Fibroblast of lung (primary cell): ENCODE data around the gene IDH2. TPM values are rescaled to one million over a fixed set of nuclear protein-coding genes. Genes with fewer than 3 reads are reported as not detected.

Source experiments
- DNase-seq, 2 donors: peaks; one replicate each; pipeline versions ENCODE4 v3.0.0 to v3.0.0-alpha.2; 2010; ENCODE audit warnings: low read depth in 2 of 2
- H2AFZ ChIP-seq: 2 replicates; pipeline ENCODE4 v1.5.1; 2012; ENCODE audit warnings: low read length, control low read depth, inconsistent platforms
- H3K27ac ChIP-seq: 2 replicates; pipeline ENCODE4 v1.5.1; 2011; ENCODE audit warnings: low read length, control low read depth; ENCODE audit not compliant: insufficient read depth
- H3K27me3 ChIP-seq: 2 replicates; pipeline ENCODE4 v1.5.1; 2011; ENCODE audit warnings: mild to moderate bottlenecking, low read length; ENCODE audit not compliant: control insufficient read depth, insufficient read depth
- H3K36me3 ChIP-seq: 2 replicates; pipeline ENCODE4 v1.5.1; 2011; ENCODE audit warnings: low read length; ENCODE audit not compliant: control insufficient read depth, insufficient read depth
- H3K4me1 ChIP-seq: 2 replicates; pipeline ENCODE4 v1.5.1; 2011; ENCODE audit warnings: low read length; ENCODE audit not compliant: control insufficient read depth, insufficient read depth; ENCODE audit errors: extremely low read depth
- H3K4me2 ChIP-seq: 2 replicates; pipeline ENCODE4 v1.5.1; 2011; ENCODE audit warnings: low read length, control low read depth; ENCODE audit not compliant: insufficient read depth; ENCODE audit errors: extremely low read depth
- H3K4me3 ChIP-seq, 4 experiments: fragments of 200-600 bp in 1 of 4; sonication (generic) in 1 of 4; replicated peaks in 1 of 4; 2 replicates each; pipeline ENCODE4 v1.5.1; 2011 to 2016; ENCODE audit warnings: low read length in 4 of 4, low read depth in 3 of 4, mild to moderate bottlenecking in 3 of 4, control low read depth in 2 of 4, inconsistent platforms in 1 of 4, mixed read lengths in 1 of 4; ENCODE audit not compliant: insufficient read depth in 1 of 4; ENCODE audit errors: control extremely low read depth in 1 of 4
- H3K79me2 ChIP-seq: 2 replicates; pipeline ENCODE4 v1.5.1; 2012; ENCODE audit warnings: mild to moderate bottlenecking, low read length, inconsistent platforms; ENCODE audit not compliant: control insufficient read depth, insufficient read depth
- H3K9ac ChIP-seq: 2 replicates; pipeline ENCODE4 v1.5.1; 2011; ENCODE audit warnings: mild to moderate bottlenecking, low read length, control low read depth; ENCODE audit not compliant: insufficient read depth
- H3K9me3 ChIP-seq: 2 replicates; pipeline ENCODE4 v1.5.1; 2012; ENCODE audit warnings: low read depth, low read length; ENCODE audit not compliant: control insufficient read depth, insufficient read depth
- H4K20me1 ChIP-seq: 2 replicates; pipeline ENCODE4 v1.5.1; 2011; ENCODE audit warnings: low read length; ENCODE audit not compliant: control insufficient read depth, insufficient read depth; ENCODE audit errors: extremely low read depth
- CTCF ChIP-seq, 2 donors: IDR thresholded peaks in 1 of 2; conservative IDR thresholded peaks in 1 of 2; 1 replicate in 1 of 2; 2 replicates in 1 of 2; pipeline ENCODE4 v1.5.1; 2011 to 2012; ENCODE audit warnings: low read length in 2 of 2, control low read depth in 1 of 2, inconsistent platforms in 1 of 2, low read depth in 1 of 2, mild to moderate bottlenecking in 1 of 2
- EZH2 ChIP-seq: IDR thresholded peaks from 2 replicates; pipeline ENCODE4 v1.5.1; 2012; ENCODE audit warnings: low read length, control low read depth, mild to moderate bottlenecking; ENCODE audit errors: missing control alignments
- polyA plus RNA-seq, 2 donors: library from polyadenylated mRNA; depleted of rRNA in 1 of 2; stranded (reverse) in 1 of 2; unstranded in 1 of 2; fragments of >200 nt; gene quantifications; 2 replicates each; pipeline ENCODE4 v1.2.1, GENCODE V29; 2011 to 2012; ENCODE audit warnings: missing spikeins in 1 of 2
- total RNA-seq: library from RNA; depleted of rRNA; stranded (reverse); fragments of >200 nt; gene quantifications from 2 replicates; pipeline ENCODE4 v1.2.1, GENCODE V29; 2014

The IDH2 gene
- total and polyA plus RNA-seq, 2 donors (not counting 1 experiment from before 2014, with no cell fraction given) = 47.9 to 66.0 TPM

- no peaks in the 10 kb centered on the region for H4K20me1 ChIP-seq
- H2AFZ ChIP-seq = no peak overlapping the region
- no peak overlapping the region for H3K4me2 ChIP-seq
- TF ChIP-seq EZH2 (no peak), CTCF (conservative IDR thresholded peaks at IDR 0.05 in 1 of 2, IDR thresholded peaks at IDR 0.05 in 1 of 2; ENCODE audit: low read depth in 1 of 2, low read length in 2 of 2) (no peak)
- H3K27ac ChIP-seq = no peak overlapping the region
- H3K4me1 ChIP-seq = no peaks in the 10 kb centered on the region
- H3K9ac ChIP-seq = no peak overlapping the region
- DNase-seq = no peak
- H3K4me3 ChIP-seq = no peak overlapping the region
- no peaks in the 10 kb centered on the region for H3K27me3 ChIP-seq
- no peaks in the 10 kb centered on the region for H3K9me3 ChIP-seq
- H3K36me3 ChIP-seq = no peaks in the 10 kb centered on the region
- H3K79me2 ChIP-seq = peaks cover 2% of the 10 kb centered on the region
Measured at GRCh38 chr15:90051874-90052273, 50.4 kb downstream of the IDH2 start.

GRCh38 chr15:90049666-90050604 lies 52.3 kb downstream of the IDH2 start:
- no peaks in the 10 kb centered on the region for H4K20me1 ChIP-seq
- no peaks in the 10 kb centered on the region for H3K36me3 ChIP-seq
- H2AFZ ChIP-seq = no peak overlapping the region
- TF ChIP-seq CTCF (conservative IDR thresholded peaks at IDR 0.05 in 1 of 2, IDR thresholded peaks at IDR 0.05 in 1 of 2; ENCODE audit: low read depth in 1 of 2, low read length in 2 of 2) (no peak), EZH2 (no peak)
- H3K9ac ChIP-seq = no peak overlapping the region
- no peak overlapping the region for H3K4me2 ChIP-seq
- no peaks in the 10 kb centered on the region for H3K27me3 ChIP-seq
- no peaks in the 10 kb centered on the region for H3K9me3 ChIP-seq
- no peaks in the 10 kb centered on the region for H3K4me1 ChIP-seq
- no peak overlapping the region for H3K4me3 ChIP-seq
- DNase-seq = no peak
- no peak overlapping the region for H3K27ac ChIP-seq
- peaks cover 2% of the 10 kb centered on the region for H3K79me2 ChIP-seq

- H3K79me2 ChIP-seq = peaks cover 2% of the 10 kb centered on the region
- H4K20me1 ChIP-seq = no peaks in the 10 kb centered on the region
- H3K9ac ChIP-seq = no peak overlapping the region
- no peak for DNase-seq
- H3K9me3 ChIP-seq = no peaks in the 10 kb centered on the region
- H3K4me1 ChIP-seq = no peaks in the 10 kb centered on the region
- H3K4me3 ChIP-seq = no peak overlapping the region
- no peak for TF ChIP-seq EZH2
- no peak for TF ChIP-seq CTCF (conservative IDR thresholded peaks at IDR 0.05 in 1 of 2, IDR thresholded peaks at IDR 0.05 in 1 of 2; ENCODE audit: low read depth in 1 of 2, low read length in 2 of 2)
- H3K27me3 ChIP-seq = no peaks in the 10 kb centered on the region
- no peak overlapping the region for H3K27ac ChIP-seq
- H2AFZ ChIP-seq = no peak overlapping the region
- H3K4me2 ChIP-seq = no peak overlapping the region
- no peaks in the 10 kb centered on the region for H3K36me3 ChIP-seq
Measured at GRCh38 chr15:90049030-90049429, 53.2 kb downstream of the IDH2 start.
